ENCODE measurements around the gene MAP3K21. TPM values are rescaled to one million over a fixed set of nuclear protein-coding genes. Genes with fewer than 3 reads are reported as not detected.

The MAP3K21 gene
- polyA plus RNA-seq, 5 donors: 17.0 to 29.9 (median 24.8) TPM

DNA sequence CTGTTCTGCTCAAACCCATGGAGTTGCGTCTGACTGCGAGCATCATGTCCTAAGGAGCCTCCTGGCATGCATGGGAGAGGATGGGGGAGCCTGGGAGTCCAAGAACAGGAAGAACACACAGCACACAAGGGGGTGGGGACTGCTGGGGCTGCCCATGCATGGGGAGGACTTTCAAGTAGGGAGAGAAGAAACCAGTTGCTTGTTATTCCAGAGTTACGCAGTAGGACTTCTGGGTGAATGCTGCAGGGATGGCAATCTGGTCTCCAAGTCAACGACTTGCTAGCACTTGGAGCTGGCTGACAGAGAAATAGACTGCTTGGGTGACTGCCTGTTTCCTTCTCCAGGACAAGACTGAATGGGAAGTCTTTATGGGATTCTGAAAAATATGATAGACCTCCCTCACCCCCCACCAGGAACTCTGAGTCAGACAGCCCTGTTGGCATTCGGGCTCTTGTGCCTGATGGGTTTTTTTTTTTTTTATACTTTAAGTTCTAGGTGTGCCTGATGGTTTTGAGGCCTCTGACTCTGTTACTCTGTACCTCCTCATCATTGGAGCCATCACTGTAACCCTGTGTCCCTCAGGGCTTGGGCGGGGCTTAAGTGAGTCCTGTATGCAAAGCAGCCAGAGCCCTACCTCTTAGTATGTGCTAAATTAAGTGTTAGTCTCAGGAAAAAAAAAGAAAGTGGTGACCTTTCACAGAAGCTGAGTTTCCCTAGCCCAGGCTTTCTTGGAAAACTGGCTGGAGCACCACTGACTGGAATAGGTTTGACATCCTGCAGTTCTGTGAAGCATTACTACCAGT is 30.3 kb downstream of the MAP3K21 start:
- DNase-seq: no peak

DNA sequence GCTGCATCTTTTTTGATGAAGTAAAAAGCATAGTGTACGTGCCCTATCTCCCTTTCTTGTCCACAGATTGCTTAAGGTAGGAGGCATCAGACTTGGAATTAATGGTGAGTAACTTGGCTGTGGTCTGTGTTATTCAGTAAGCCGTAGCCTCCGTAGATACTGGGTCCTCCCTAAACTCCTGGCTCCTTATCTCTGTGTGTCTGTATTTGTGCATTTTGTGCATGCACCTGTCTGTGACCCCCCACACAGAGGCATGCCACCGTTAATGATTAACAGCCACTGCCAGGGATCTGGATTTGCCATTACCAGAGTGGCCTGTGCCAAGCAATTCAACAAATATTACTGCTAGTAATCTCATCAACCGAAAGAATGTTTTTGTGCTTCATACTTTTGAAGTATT is 31.9 kb downstream of the MAP3K21 start:
- no peak for DNase-seq

DNA sequence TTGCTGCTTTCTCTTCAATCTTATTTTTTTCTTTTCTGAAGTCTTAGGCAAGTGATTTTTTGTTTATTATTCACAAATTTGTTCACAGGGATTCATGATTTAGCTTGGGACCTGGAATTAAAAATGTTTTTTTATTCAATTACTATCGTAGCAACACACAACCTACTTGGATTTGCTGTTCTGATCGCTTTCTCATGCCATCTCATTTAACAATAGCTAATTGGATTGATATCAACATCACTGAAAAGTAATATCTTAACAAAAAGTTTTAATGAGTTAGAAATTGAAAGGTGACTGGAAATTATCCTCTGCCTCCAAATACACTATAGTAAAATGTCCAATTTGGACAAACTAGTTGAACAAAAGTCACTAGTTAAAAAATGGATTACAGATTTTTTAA is 32.4 kb downstream of the MAP3K21 start:
- no peak for DNase-seq

DNA sequence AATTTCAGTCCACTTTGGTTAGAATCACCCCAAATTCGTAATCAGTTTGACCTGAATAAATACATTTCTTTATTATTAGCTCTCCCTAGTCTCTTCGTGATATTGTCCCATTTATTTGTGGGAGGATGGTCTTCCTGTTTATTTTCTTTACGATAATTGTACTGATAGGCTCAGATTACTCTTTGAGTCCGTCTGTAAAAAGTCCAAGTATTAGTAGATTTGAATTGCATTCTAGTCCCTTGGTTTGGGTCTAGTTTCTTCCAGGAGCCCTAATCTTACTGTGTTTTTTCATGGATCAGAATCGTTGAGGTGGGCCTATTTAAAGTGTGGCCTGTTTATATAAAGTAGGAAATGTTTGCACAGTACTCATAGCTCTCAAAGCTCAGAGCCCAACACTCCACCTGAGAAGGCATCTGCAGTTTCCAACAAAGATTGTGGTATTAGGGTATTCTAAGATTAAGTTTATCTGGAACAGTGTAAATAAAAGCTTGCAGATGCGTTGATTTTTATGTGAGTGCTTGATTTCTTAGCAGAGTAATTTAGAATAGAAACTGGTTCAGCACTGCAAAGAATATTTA is 33.1 kb downstream of the MAP3K21 start:
- no peak for DNase-seq

DNA sequence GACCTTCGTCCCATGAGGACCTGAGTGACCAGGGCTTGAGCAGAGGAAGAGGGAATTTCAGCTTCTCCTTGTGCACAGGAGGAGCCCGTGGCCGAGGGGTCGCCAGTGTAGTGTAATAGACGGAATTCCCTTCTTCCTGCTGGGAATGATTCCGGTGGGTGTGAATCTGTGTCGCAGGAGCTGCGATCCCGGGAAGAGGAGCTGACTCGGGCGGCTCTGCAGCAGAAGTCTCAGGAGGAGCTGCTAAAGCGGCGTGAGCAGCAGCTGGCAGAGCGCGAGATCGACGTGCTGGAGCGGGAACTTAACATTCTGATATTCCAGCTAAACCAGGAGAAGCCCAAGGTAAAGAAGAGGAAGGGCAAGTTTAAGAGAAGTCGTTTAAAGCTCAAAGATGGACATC is 34.4 kb downstream of the MAP3K21 start:
- no peak for DNase-seq

DNA sequence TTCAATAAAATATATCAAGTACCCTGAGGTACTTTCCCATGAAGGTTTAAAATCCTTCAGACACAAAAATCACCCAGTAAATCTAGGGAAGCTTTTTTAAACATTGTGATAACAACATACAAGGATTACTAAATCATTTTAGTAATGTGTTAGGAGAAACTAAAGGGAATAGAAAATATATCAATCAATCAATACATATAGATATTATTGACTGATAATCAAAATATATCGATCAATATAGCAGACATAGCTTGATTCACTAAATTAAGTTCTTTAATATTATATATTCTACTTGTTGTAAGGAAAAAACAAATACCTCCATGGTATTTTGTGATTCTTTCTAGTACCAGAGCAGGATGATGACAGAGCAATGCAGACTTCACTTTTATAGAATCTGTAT is 35.2 kb downstream of the MAP3K21 start:
- DNase-seq: no peak

DNA sequence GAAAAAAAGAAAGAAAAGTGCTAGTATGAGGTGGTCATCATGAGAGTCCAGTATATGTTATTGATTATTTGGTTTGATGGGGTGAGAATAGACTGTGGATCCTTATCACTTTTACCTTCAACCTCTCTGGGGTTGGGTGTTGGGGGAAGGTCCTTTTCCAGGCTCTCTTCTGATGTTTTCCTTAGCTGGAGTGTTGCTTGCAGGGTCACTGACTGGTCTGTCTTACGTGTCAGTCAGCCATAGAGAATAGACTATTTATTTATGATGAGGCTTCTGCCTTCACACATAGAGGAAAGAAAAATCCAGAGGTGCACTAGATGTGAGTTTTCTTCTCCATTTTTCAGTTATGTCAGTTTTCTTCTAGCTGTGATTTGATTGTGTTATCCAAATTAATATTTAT is 36.5 kb downstream of the MAP3K21 start:
- DNase-seq: no peak

DNA sequence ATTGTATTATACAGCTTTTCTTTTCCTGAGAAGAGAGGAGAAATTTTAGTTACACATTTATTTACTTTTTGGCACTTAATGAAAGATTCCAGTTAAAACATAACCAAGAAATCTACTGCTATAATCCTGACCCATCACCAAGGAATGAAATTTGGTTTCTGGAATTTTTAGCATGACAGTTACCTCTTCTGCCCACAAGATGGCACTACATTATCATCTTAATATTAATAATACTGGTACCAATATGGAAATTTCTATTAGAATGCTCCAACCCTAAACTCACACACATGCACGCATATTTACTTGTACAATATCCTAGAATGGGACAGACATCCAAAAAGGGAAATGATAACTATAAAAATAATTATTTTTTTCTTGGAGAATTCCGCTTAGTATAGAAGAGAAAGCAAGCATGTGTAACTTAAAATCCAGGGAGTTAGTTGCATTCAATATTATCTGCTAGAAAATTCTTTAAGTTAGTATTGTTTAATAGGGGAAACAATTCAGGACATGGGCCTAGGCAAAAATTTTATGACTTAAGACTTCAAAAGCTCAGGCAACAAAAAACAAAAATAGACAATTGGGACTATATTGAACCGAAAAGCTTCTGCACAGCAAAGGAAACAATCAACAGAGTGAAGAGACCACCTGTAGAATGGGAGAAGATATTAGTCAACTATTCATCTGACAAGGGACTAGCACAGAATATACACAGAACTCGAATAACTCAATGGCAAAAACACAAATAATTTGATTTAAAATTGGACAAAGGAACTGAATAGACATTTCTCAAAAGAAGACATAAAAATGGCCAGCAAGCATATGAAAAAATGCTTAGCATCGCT is 37.4 kb downstream of the MAP3K21 start:
- no peak for DNase-seq

DNA sequence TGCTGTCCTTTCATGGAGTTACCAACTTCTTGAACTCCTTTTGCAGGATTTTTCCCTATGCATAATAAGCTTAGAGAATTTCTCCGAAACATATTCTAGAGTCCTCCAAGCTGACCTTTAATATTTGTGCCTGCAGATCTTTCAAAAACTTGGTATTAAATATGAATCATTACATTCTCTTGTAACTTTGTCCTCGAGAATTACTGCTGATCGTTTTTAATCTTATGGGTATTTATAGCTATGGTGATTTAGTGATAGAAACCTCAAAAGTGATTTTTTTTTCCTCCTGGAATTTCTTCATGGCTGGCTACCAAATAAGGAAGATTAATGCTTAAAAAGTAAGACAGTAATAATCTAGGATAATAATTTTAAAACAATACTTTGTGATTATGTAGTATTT is 39.1 kb downstream of the MAP3K21 start:
- DNase-seq: no peak

DNA sequence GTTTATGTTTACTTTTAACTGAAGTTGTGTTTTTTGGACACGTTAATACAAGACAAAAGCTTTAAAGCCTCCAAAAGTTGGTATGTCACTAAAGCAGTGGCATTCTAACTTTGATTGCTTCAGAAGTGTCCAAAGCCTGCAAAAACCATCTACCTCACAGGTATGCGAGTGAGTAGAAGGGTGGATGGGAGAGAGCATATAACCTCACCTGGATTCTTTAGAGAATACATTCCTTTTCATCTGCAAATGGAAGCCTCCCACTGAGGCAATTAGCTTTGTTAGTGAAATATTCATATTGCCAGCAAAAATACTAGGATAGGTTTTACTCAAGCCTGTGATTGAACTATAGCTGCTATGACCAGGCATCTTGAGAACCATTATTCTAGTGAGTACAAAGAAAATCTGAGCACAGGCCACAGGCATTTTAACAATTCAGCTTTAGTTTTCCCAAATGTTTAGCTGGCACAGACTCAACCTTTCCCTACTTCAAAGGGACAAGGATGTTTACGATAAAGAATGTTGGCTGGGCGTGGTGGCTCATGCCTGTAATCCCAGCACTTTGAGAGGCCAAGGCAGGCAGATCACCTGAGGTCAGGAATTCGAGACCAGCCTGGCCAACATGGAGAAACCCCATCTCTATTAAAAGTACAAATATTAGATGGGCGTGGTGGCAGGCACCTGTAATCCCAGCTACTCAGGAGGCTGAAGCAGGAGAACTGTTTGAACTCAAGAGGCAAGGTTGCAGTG is 39.7 kb downstream of the MAP3K21 start:
- no peak for DNase-seq

DNA sequence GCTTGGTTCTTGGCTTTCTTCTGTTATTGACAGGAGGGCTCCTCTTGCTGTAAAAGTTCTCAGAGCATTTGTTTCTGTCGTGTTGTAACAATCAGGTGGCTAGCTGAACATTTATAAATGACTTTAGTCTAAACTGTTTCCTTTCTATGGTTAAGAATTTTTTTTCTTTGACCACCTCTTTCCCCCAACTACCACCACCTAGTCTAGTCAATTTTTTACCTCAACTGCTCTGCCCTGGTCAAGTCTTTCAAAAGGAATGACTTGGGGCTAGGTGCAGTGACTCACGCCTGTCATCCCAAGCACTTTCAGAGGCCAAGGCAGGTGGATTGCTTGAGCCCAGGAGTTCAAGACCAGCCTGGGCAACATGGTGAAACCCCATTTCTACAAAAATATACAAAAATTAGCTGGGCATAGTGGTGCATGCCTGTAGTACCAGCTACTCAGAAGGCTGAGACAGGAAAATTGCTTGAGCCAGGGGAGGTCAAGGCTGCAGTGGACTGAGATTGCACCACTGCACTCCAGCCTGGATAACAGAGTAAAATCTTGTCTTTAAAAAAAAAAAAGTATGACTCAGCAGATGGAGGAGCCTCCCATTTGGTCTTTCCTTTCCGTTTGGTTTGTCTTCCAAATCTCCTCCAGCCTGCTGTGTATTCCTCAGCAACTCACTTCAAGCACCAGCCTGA is 40.7 kb downstream of the MAP3K21 start:
- DNase-seq: no peak

DNA sequence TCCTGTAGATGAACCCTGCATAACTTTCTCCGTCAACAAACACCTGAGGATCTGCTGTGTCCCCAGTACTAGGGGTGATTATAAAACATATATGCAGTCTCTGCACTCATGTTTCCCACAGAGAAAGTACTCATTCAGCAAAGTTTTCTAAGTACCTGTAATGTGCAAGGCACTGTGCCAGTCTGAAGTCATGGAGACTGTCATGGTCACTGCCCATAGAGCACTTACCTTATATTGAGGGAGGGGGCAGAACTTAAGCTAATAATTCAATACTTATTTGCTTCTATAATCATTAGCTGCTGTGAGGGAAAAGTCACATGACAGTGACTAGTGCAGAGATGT is 41.2 kb downstream of the MAP3K21 start:
- no peak for DNase-seq

DNA sequence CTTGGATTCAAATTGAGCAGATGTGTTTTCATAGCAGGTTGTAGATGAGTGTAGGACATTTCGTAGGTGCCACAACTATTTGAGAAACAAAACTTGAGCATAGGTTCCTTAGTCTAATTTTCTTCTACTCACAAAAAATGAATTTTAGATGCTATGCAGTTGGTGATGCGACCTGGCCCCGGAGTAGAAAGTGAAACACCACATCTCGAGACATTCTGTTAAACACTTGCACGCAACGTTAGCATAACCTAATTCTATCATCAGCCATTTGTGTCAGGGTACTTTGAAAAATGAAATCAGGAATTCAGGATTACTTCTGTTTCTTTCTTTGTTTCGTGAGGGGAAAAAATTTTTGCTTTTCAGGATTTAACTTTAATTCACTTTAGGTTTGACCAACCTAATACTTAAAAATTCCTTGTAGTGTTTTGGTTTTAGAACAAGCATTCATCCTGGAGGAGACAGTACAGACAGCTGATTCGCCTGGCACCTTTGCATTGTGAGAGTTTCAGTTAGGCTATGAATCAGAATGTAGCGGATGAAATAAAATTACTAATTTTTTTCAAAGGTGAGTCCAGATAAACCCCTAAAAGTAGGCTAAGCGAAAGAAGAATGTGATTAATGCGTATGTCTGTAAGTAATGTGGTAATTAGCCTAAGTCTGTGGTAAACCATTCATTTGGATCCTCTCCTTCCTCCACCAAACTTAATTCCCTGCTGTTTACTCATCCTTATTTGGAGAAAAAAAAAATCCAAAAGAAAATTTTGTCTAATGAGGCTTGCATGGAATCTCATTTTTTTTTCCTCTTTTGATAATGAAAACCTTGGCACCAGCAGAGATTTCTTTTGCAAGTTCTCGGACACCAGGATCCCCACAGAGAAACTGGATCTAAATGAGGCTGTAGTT is 44.9 kb downstream of the MAP3K21 start:
- no peak for DNase-seq

DNA sequence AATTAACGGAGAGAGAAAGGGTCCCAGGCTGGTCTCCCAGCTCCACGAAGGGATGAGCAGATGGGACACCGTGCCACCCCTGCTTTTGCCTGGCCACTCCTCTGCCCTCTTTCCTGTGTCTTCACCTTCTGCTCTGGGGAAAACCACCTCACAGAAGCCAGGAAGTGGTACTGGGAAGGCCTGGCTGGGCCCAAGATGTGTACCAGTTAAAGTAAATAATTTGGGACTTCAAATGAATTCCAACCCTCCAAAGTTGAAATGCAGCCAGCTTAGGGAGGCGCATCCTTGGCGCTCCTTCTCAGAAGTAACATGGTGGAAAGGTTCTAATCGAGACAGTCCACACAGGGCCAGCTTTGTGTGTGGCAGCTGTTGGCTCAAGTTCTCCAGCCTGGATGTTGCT is 45.7 kb downstream of the MAP3K21 start:
- DNase-seq: no peak

DNA sequence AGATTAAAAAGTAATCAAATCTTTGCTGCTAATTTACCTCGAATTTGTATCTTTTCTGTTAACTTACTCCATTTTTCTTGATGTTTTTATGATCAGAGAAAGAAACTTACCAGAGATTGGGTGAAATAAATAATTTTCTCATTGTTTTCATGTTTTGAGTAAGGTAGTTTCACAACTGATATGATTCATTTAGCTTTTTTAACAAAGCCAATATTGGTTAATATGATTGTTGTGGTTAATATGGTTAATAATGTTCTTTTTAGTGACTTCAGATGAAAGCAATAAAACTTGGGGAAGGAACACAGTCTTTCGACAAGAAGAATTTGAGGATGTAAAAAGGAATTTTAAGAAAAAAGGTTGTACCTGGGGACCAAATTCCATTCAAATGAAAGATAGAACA is 48.1 kb downstream of the MAP3K21 start:
- no peak for DNase-seq

DNA sequence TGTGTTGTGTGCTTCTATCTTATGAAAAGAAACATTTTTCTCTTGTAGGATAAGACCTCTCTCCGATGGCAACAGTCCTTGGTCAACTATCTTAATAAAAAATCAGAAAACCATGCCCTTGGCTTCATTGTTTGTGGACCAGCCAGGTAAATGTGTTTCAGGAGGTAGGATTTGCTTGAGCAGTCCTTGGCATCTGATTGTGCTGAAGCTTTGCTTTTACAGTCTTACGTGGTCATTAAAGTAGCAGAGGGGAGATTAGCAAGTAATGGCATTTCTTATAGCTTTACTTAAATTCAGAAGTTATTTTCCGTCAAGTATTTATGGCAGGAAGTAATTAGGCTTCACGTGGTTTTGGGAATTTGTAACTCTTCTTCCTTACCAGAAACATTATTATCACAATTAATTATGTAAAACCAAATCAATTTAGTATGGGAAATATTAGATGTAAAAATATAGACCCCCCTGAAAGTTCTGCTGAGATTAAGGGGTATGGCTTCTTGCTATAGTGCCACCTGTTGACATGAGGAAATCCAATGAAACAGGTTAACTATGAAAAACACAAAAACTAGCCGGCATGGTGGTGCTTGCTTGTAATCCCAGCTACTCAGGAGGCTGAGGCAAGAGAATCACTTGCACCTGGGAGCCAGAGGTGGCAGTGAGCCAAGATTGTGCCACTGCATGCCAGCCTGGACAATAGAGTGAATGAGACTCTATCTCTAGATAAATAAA is 49.0 kb downstream of the MAP3K21 start:
- DNase-seq: no peak

DNA sequence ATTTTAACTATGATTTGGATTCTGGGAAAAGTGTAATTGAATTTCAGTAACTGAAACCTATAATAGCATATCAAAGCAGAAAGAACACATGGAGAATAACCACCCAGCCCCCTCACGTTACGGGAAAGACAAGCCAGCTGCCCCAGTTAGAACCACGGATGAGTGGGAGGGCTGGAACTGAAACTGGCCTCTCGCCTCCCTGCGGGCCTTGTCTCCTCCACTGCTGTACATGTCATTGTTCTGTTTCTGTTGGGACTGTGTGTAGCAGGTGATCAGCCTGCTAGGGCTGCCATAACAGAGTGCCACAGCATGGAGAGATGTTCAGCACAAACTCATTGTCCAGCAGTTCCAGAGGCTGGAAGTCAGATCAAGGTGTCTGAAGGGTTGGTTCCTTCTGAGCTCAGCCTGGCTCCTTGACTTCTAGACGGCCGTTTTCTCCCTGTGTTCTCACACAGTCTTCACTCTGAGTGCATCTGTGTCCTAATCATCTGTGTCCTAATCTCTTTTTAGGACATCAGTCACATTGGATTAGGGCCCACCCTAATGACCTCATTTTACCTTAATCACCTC is 52.4 kb downstream of the MAP3K21 start:
- no peak for DNase-seq

DNA sequence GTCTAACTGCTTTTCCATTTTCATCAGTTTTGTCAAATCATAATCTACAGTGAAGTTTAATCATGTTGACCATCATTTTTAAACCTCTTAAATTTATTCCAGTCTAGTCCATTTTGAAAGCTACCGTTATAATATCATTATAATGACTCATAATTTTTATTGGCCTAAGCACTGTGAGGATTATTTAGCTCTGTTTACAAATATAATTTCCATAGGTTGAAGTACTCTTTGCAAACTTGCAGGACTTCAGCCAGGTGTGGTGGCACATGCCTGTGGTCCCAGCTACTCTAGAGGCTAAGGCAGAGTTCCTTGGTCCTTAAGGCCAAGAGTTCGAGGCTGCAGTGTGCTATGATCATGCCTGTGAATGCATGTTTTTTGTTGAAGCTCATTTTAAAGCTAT is 54.3 kb downstream of the MAP3K21 start:
- no peak for DNase-seq

DNA sequence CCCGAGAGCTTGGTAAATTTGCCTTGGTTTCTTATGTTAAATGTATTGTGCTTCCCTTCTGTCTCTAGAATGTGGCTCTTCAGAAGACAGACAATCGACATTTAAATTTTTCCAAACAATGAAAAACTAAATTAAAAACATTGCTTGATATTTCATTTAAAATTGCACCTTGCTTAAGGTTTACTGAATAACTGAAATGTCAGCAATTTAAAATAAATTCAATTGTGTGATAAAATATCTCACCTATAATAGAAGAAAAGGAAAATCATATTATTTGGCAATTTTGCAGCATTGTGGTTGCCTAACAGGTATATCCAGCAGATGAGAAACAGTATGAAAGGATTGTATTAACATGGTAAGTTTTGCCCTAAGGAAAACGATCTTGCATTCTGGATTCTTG is 56.5 kb downstream of the MAP3K21 start:
- DNase-seq: no peak

DNA sequence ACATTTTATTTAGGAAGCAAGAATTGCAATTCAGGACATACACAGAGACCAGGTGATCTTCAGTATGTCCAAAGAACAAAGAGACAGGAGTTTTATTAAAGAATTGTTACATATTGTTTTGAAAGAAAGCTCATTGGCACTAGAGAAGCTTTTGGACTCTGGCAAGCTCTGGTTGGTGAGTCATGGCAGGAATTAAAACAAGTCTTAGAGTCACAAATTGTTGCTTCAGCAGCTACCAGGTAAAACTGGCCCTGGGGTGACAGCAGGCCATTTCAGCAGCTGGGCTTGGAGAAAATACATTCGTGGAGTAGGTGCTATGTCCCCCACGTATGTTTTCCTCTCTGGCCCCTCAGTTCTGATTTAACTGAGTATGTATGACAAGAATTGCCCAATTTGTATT is 58.8 kb downstream of the MAP3K21 start:
- no peak for DNase-seq

All from right lung (tissue), 5 donors.